Loucy (cell line): ENCODE measurements around the gene NKIRAS1.

Experiments
- H2AFZ ChIP-seq: fragments of 200-600 bp; sonication (generic); 2 replicates; pipeline ENCODE4 v1.6.0; 2016; ENCODE audit warnings: antibody characterized with exemption, mild to moderate bottlenecking, low read length, moderate library complexity
- H3F3A ChIP-seq: fragments of 200-600 bp; 2 replicates; pipeline ENCODE4 v1.6.0; 2016; ENCODE audit warnings: antibody characterized with exemption, low read depth, mild to moderate bottlenecking
- H3K27me3 ChIP-seq: fragments of 200-600 bp; sonication (generic); 2 replicates; pipeline ENCODE4 v1.6.1; 2014; ENCODE audit warnings: low read length, mild to moderate bottlenecking; ENCODE audit not compliant: insufficient read depth, poor library complexity, severe bottlenecking
- H3K36me3 ChIP-seq: fragments of 200-600 bp; sonication (generic); 2 replicates; pipeline ENCODE4 v1.6.1; 2016; ENCODE audit warnings: low read length; ENCODE audit not compliant: insufficient read depth
- H3K4me1 ChIP-seq: fragments of 200-600 bp; sonication (generic); 2 replicates; pipeline ENCODE4 v1.5.1; 2014; ENCODE audit warnings: low read length, mild to moderate bottlenecking; ENCODE audit not compliant: insufficient read depth, poor library complexity, severe bottlenecking
- H3K4me2 ChIP-seq: fragments of 200-600 bp; sonication (generic); 2 replicates; pipeline ENCODE4 v1.6.0; 2014; ENCODE audit warnings: antibody characterized with exemption, low read length, low read depth, mild to moderate bottlenecking; ENCODE audit not compliant: poor library complexity, severe bottlenecking
- H3K4me3 ChIP-seq: fragments of 200-600 bp; sonication (generic); 2 replicates; pipeline ENCODE4 v1.5.1; 2014; ENCODE audit warnings: low read length, mild to moderate bottlenecking, mixed read lengths; ENCODE audit not compliant: poor library complexity, severe bottlenecking
- H3K79me2 ChIP-seq: fragments of 200-600 bp; sonication (generic); 2 replicates; pipeline ENCODE4 v1.6.1; 2014; ENCODE audit warnings: low read length; ENCODE audit not compliant: insufficient read depth
- H3K9ac ChIP-seq: fragments of 200-600 bp; sonication (generic); 2 replicates; pipeline ENCODE4 v1.6.0; 2014; ENCODE audit warnings: mild to moderate bottlenecking, low read depth, low read length, moderate library complexity; ENCODE audit not compliant: poor library complexity, severe bottlenecking
- H3K9me2 ChIP-seq: fragments of 200-600 bp; sonication (generic); replicated peaks from 2 replicates; pipeline ENCODE4 v1.6.1; 2016; ENCODE audit warnings: low read depth, low read length, mixed read lengths
- H3K9me3 ChIP-seq: fragments of 200-600 bp; sonication (generic); 2 replicates; pipeline ENCODE4 v1.6.1; 2014; ENCODE audit warnings: mild to moderate bottlenecking, antibody characterized with exemption, low read length, low read depth; ENCODE audit not compliant: insufficient read depth
- H4K20me1 ChIP-seq: fragments of 200-600 bp; sonication (generic); 2 replicates; pipeline ENCODE4 v1.6.0; 2014; ENCODE audit warnings: antibody characterized with exemption, low read length, mild to moderate bottlenecking; ENCODE audit not compliant: insufficient read depth, poor library complexity, severe bottlenecking
- EZH2phosphoT487 ChIP-seq: fragments of 200-600 bp; IDR thresholded peaks from 2 replicates; pipeline ENCODE4 v1.6.1; 2018; ENCODE audit warnings: antibody characterized with exemption, mild to moderate bottlenecking, moderate library complexity, borderline replicate concordance
- TF ChIP-seq, protein P1 (sequence below): fragments of 200-600 bp; sonication (generic); conservative IDR thresholded peaks from 2 replicates; pipeline ENCODE4 v1.5.1; 2014; ENCODE audit warnings: mild to moderate bottlenecking, antibody characterized with exemption, low read length

NKIRAS1 gene

DNA sequence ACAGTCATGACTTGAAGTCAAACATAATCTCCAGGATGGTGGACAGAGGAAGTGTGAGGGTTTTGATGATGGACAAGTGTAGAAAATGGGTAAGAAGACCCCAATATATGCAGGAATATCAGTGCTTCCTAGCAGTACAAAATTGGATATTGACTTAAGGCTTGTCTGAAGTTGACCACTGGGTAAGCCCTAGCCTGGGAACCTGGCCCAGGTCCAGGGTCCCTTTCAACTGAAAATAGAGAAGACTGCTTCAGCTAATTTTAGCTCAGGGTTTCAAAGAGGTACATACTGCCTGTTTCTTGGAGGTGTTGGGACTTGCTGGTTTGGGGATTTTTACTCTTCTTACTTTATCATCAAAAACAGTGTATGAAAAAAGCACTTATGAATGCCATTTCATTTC is 33.0 kb upstream of the NKIRAS1 start:
- H3K9ac ChIP-seq: peak overlapping the region; percentile 35
- H3K36me3 ChIP-seq: no peaks in the 10 kb centered on the region
- H3K9me3 ChIP-seq: no peaks in the 10 kb centered on the region
- no peaks in the 10 kb centered on the region for H3K9me2 ChIP-seq
- peak overlapping the region; percentile 68 for H3K4me2 ChIP-seq
- H3F3A ChIP-seq: no peaks in the 10 kb centered on the region
- H2AFZ ChIP-seq: peak overlapping the region; percentile 17; the same call in 1 of the 2 replicates
- no peak for TF ChIP-seq EZH2phosphoT487
- TF ChIP-seq, protein P1, sequence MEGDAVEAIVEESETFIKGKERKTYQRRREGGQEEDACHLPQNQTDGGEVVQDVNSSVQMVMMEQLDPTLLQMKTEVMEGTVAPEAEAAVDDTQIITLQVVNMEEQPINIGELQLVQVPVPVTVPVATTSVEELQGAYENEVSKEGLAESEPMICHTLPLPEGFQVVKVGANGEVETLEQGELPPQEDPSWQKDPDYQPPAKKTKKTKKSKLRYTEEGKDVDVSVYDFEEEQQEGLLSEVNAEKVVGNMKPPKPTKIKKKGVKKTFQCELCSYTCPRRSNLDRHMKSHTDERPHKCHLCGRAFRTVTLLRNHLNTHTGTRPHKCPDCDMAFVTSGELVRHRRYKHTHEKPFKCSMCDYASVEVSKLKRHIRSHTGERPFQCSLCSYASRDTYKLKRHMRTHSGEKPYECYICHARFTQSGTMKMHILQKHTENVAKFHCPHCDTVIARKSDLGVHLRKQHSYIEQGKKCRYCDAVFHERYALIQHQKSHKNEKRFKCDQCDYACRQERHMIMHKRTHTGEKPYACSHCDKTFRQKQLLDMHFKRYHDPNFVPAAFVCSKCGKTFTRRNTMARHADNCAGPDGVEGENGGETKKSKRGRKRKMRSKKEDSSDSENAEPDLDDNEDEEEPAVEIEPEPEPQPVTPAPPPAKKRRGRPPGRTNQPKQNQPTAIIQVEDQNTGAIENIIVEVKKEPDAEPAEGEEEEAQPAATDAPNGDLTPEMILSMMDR: no peak
- H3K79me2 ChIP-seq: peaks cover 33% of the 10 kb centered on the region
- peaks cover 27% of the 10 kb centered on the region for H4K20me1 ChIP-seq
- peaks cover 35% of the 10 kb centered on the region for H3K4me1 ChIP-seq
- H3K27me3 ChIP-seq: no peaks in the 10 kb centered on the region
- peak overlapping the region; percentile 64 for H3K4me3 ChIP-seq

- H3K36me3 ChIP-seq: no peaks in the 10 kb centered on the region
- no peak overlapping the region for H3K4me3 ChIP-seq
- peaks cover 44% of the 10 kb centered on the region for H3K4me1 ChIP-seq
- TF ChIP-seq, protein P1: no peak
- no peak for TF ChIP-seq EZH2phosphoT487
- H3K9me3 ChIP-seq: no peaks in the 10 kb centered on the region
- no peak overlapping the region for H2AFZ ChIP-seq
- H3K9ac ChIP-seq: no peak overlapping the region
- H4K20me1 ChIP-seq: peaks cover 23% of the 10 kb centered on the region
- peaks cover 32% of the 10 kb centered on the region for H3K79me2 ChIP-seq
- no peaks in the 10 kb centered on the region for H3K9me2 ChIP-seq
- no peaks in the 10 kb centered on the region for H3F3A ChIP-seq
- peak overlapping the region; percentile 0 for H3K4me2 ChIP-seq
- H3K27me3 ChIP-seq: no peaks in the 10 kb centered on the region
Observed at GRCh38 chr3:23948761-23949160, 32.0 kb upstream of the NKIRAS1 start.

GRCh38 chr3:23945913-23946687 is 29.3 kb upstream of the NKIRAS1 start:
- Histone ChIP-seq H3K9me2 (no peaks in the 10 kb centered on the region), H3K4me1 (peaks cover 35% of the 10 kb centered on the region), H3F3A (no peaks in the 10 kb centered on the region), H3K36me3 (no peaks in the 10 kb centered on the region), H3K4me3 (peak overlapping the region; percentile 91), H3K27me3 (no peaks in the 10 kb centered on the region), H2AFZ (peak overlapping the region; percentile 98), H4K20me1 (peaks cover 4% of the 10 kb centered on the region), H3K9ac (peak overlapping the region; percentile 84), H3K79me2 (peaks cover 21% of the 10 kb centered on the region), H3K9me3 (no peaks in the 10 kb centered on the region), H3K4me2 (peak overlapping the region; percentile 88)
- TF ChIP-seq EZH2phosphoT487: no peak
- TF ChIP-seq, protein P1: no peak
